HepG2 (cell line): ENCODE data around the gene EVI5. TPM values are rescaled to one million over a fixed set of nuclear protein-coding genes. Genes with fewer than 3 reads are reported as not detected.

Experiments used
- ARNTL ChIP-seq: sonication (generic); formaldehyde crosslinking; IDR thresholded peaks from 2 replicates; pipeline ENCODE4 v1.4.0; 2020; ENCODE audit warnings: mild to moderate bottlenecking, missing genetic modification reagents
- ATF6 ChIP-seq: sonication (generic); formaldehyde crosslinking; conservative IDR thresholded peaks from 2 replicates; pipeline ENCODE4 v1.4.0; 2020; ENCODE audit warnings: missing genetic modification reagents
- BCL3 ChIP-seq: sonication (generic); formaldehyde crosslinking; IDR thresholded peaks from 2 replicates; pipeline ENCODE4 v1.5.1; 2020; ENCODE audit warnings: mild to moderate bottlenecking, missing genetic modification reagents, moderate library complexity
- CBX5 ChIP-seq: sonication (generic); formaldehyde crosslinking; IDR thresholded peaks from 2 replicates; pipeline ENCODE4 v1.4.0; 2020; ENCODE audit warnings: missing genetic modification reagents, borderline replicate concordance
- ELF3 ChIP-seq: IDR thresholded peaks from 2 replicates; pipeline ENCODE4 v1.6.1; 2016; ENCODE audit warnings: missing genetic modification reagents, missing compliant biosample characterization
- HHEX ChIP-seq: IDR thresholded peaks from 2 replicates; pipeline ENCODE4 v1.6.1; 2016; ENCODE audit warnings: control low read depth
- HOMEZ ChIP-seq: IDR thresholded peaks from 2 replicates; pipeline ENCODE4 v1.6.1; 2016; ENCODE audit warnings: low read depth
- MAZ ChIP-seq, 2 experiments: sonication (generic) in 1 of 2; formaldehyde crosslinking in 1 of 2; IDR thresholded peaks; 2 replicates each; pipeline versions ENCODE4 v1.5.0 to v1.6.1; 2012 to 2020; ENCODE audit warnings: low read depth in 2 of 2, mild to moderate bottlenecking in 2 of 2, borderline replicate concordance in 1 of 2, improper control_type of control experiment in 1 of 2, low read length in 1 of 2, missing genetic modification reagents in 1 of 2, moderate library complexity in 1 of 2
- MIER2 ChIP-seq: IDR thresholded peaks from 2 replicates; pipeline ENCODE4 v1.6.1; 2016; ENCODE audit warnings: missing biosample characterization, missing genetic modification reagents
- MXI1 ChIP-seq: IDR thresholded peaks from 3 replicates; pipeline ENCODE4 v1.6.1; 2012; ENCODE audit warnings: low read depth, low read length, inconsistent platforms, borderline replicate concordance
- NKX3-1 ChIP-seq: sonication (generic); formaldehyde crosslinking; IDR thresholded peaks from 2 replicates; pipeline ENCODE4 v1.5.0; 2020; ENCODE audit warnings: missing genetic modification reagents
- RFXAP ChIP-seq: sonication (generic); formaldehyde crosslinking; IDR thresholded peaks from 2 replicates; pipeline ENCODE4 v1.4.0; 2020; ENCODE audit warnings: missing genetic modification reagents, borderline replicate concordance
- SP140L ChIP-seq: sonication (generic); formaldehyde crosslinking; IDR thresholded peaks from 2 replicates; pipeline ENCODE4 v1.4.0; 2020; ENCODE audit warnings: missing genetic modification reagents, borderline replicate concordance
- THAP9 ChIP-seq: sonication (generic); formaldehyde crosslinking; IDR thresholded peaks from 2 replicates; pipeline ENCODE4; 2020; ENCODE audit warnings: missing genetic modification reagents, mild to moderate bottlenecking, borderline replicate concordance
- ZBTB42 ChIP-seq: sonication (generic); formaldehyde crosslinking; IDR thresholded peaks from 2 replicates; pipeline ENCODE4 v1.5.0; 2020; ENCODE audit warnings: mild to moderate bottlenecking, missing genetic modification reagents
- ZBTB43 ChIP-seq: sonication (generic); formaldehyde crosslinking; conservative IDR thresholded peaks from 2 replicates; pipeline ENCODE4 v1.4.0; 2020; ENCODE audit warnings: missing genetic modification reagents
- ZFP90 ChIP-seq: sonication (generic); formaldehyde crosslinking; IDR thresholded peaks from 2 replicates; pipeline ENCODE4 v1.8.0; 2022; ENCODE audit warnings: missing genetic modification reagents, mild to moderate bottlenecking, inconsistent platforms, borderline replicate concordance
- ZNF552 ChIP-seq: sonication (generic); formaldehyde crosslinking; IDR thresholded peaks from 2 replicates; pipeline ENCODE4 v1.9.0; 2022; ENCODE audit warnings: missing genetic modification reagents, mild to moderate bottlenecking, borderline replicate concordance
- polyA plus RNA-seq, 8 experiments: library from polyadenylated mRNA; depleted of rRNA in 3 of 8; stranded (reverse) in 7 of 8; unstranded in 1 of 8; fragments of >200 nt; fragmentation: Illumina TruSeq in 4 of 8; extraction: Trizol in 4 of 8; gene quantifications; 2 replicates each; pipeline versions ENCODE4 v1.2.1 to v1.2.3, GENCODE V29; 2011 to 2016; ENCODE audit warnings: low read depth in 4 of 8, missing spikeins in 1 of 8, mixed read lengths in 1 of 8; ENCODE audit not compliant: insufficient read depth in 1 of 8
- total RNA-seq, 5 experiments: library from RNA; depleted of rRNA; stranded (reverse); fragments of >200 nt; fragmentation: Illumina TruSeq; extraction: Trizol; gene quantifications; 2 replicates each; pipeline ENCODE4 v1.2.3, GENCODE V29; 2016; ENCODE audit warnings: low read depth in 1 of 5

The EVI5 gene
- total and polyA plus RNA-seq, 2 of the 13 experiments (the other 11 are each of a cell fraction or from before 2014, with no cell fraction given) = 4.0 to 12.6 TPM

GRCh38 chr1:92784639-92785500 lies at the start of gene EVI5 (continued):
- no peak for TF ChIP-seq ATF6
- TF ChIP-seq MIER2 = peak; percentile 60; the same call in 1 of the 2 replicates
- TF ChIP-seq BCL3 (CRISPR knock-in tag) = peak; percentile 95
- TF ChIP-seq ARNTL (CRISPR knock-in tag) = peak; percentile 88
- peak; percentile 94 for TF ChIP-seq RFXAP (CRISPR knock-in tag)
- TF ChIP-seq ZNF552 = peak; percentile 97
- TF ChIP-seq ELF3 (CRISPR knock-in tag) = peak; percentile 43
- TF ChIP-seq HHEX (CRISPR knock-in tag) = no peak
- TF ChIP-seq CBX5 = 0 out of 2 replicates have a peak, but pooled peaks have one; percentile 38
- TF ChIP-seq HOMEZ (CRISPR knock-in tag) = peak; percentile 67; the same call in 1 of the 2 replicates
- peak; percentile 98 for TF ChIP-seq ZFP90 (CRISPR knock-in tag)
- TF ChIP-seq NKX3-1 = peak; percentile 98
- TF ChIP-seq MXI1 = peak; percentile 31; the same call in 1 of the 3 replicates
- peak; percentile 64; the same call in 1 of the 2 replicates for TF ChIP-seq SP140L (CRISPR knock-in tag)
- peak; percentile 98 for TF ChIP-seq ZBTB43 (CRISPR knock-in tag)
- TF ChIP-seq ZBTB42 (CRISPR knock-in tag) = peak; percentile 96; the same call in 1 of the 2 replicates
- TF ChIP-seq MAZ (IDR thresholded peaks at IDR 0.05; ENCODE audit: borderline replicate concordance, low read depth, low read length) = 0 out of 2 replicates have a peak, but pooled peaks have one; percentile 30
- TF ChIP-seq MAZ (CRISPR knock-in tag; IDR thresholded peaks at IDR 0.05; ENCODE audit: low read depth) = peak; percentile 71; the same call in 1 of the 2 replicates
- peak; percentile 94; the same call in 1 of the 2 replicates for TF ChIP-seq THAP9
